Keratinocyte (primary cell): ENCODE measurements around the gene KDM1B. TPM values are rescaled to one million over a fixed set of nuclear protein-coding genes. Genes with fewer than 3 reads are reported as not detected.

Experiments
- DNase-seq: peaks from one replicate; pipeline ENCODE4 v3.0.0-alpha.2; 2011; ENCODE audit warnings: low read depth, missing footprints, low spot score
- FAIRE-seq: peaks from 2 replicates; lab custom pipeline; 2011; peaks lifted over from hg19 to GRCh38; lab: Jason Lieb, UNC
- H2AFZ ChIP-seq: 2 replicates; pipeline ENCODE4 v1.6.0; 2012; ENCODE audit warnings: low read length, control low read depth, inconsistent platforms; ENCODE audit not compliant: control insufficient read depth
- H3K27ac ChIP-seq: 2 replicates; pipeline ENCODE4 v1.5.1; 2011; ENCODE audit warnings: low read length; ENCODE audit not compliant: control insufficient read depth, insufficient read depth
- H3K27me3 ChIP-seq: 3 replicates; pipeline ENCODE4 v1.6.0; 2011; ENCODE audit warnings: low read length; ENCODE audit not compliant: control insufficient read depth, insufficient read depth; ENCODE audit errors: extremely low read depth
- H3K36me3 ChIP-seq, 2 experiments: 2 replicates in 1 of 2; 3 replicates in 1 of 2; pipeline ENCODE4 v1.5.1; 2011; ENCODE audit warnings: low read length in 2 of 2, mild to moderate bottlenecking in 1 of 2; ENCODE audit not compliant: control insufficient read depth in 2 of 2, insufficient read depth in 2 of 2; ENCODE audit errors: extremely low read depth in 1 of 2
- H3K4me1 ChIP-seq: 3 replicates; pipeline ENCODE4 v1.5.1; 2011; ENCODE audit warnings: low read length; ENCODE audit not compliant: control insufficient read depth, insufficient read depth; ENCODE audit errors: extremely low read depth
- H3K4me2 ChIP-seq: 3 replicates; pipeline ENCODE4 v1.6.0; 2011; ENCODE audit warnings: low read depth, low read length; ENCODE audit not compliant: control insufficient read depth, insufficient read depth; ENCODE audit errors: extremely low read depth
- H3K4me3 ChIP-seq, 3 experiments: fragments of 200-600 bp in 1 of 3; sonication (generic) in 1 of 3; 2 replicates in 2 of 3; 3 replicates in 1 of 3; pipeline ENCODE4 v1.5.1; 2011 to 2016; ENCODE audit warnings: low read length in 3 of 3, mild to moderate bottlenecking in 3 of 3, control low read depth in 2 of 3, inconsistent platforms in 1 of 3, low read depth in 1 of 3, mixed read lengths in 1 of 3, mixed run types in 1 of 3, moderate library complexity in 1 of 3; ENCODE audit not compliant: control insufficient read depth in 2 of 3, insufficient read depth in 2 of 3; ENCODE audit errors: extremely low read depth in 1 of 3
- H3K79me2 ChIP-seq: 2 replicates; pipeline ENCODE4 v1.6.0; 2012; ENCODE audit warnings: low read length; ENCODE audit not compliant: control insufficient read depth, insufficient read depth
- H3K9ac ChIP-seq: 3 replicates; pipeline ENCODE4 v1.6.0; 2011; ENCODE audit warnings: low read length; ENCODE audit not compliant: control insufficient read depth, insufficient read depth; ENCODE audit errors: extremely low read depth
- H3K9me1 ChIP-seq: 3 replicates; pipeline ENCODE4 v1.6.0; 2011; ENCODE audit warnings: low read length; ENCODE audit not compliant: control insufficient read depth, insufficient read depth; ENCODE audit errors: extremely low read depth
- H3K9me3 ChIP-seq: 2 replicates; pipeline ENCODE4 v1.5.1; 2012; ENCODE audit warnings: low read depth, low read length; ENCODE audit not compliant: control insufficient read depth
- H4K20me1 ChIP-seq: 3 replicates; pipeline ENCODE4 v1.6.0; 2011; ENCODE audit warnings: low read length; ENCODE audit not compliant: control insufficient read depth, insufficient read depth; ENCODE audit errors: extremely low read depth
- CTCF ChIP-seq, 3 experiments: IDR thresholded peaks in 1 of 3; conservative IDR thresholded peaks in 1 of 3; optimal IDR thresholded peaks in 1 of 3; 2 replicates in 2 of 3; 3 replicates in 1 of 3; pipeline versions ENCODE3 to v1.5.1; 2011; ENCODE audit warnings: low read length in 3 of 3, mild to moderate bottlenecking in 3 of 3, moderate library complexity in 2 of 3, control low read depth in 1 of 3, inconsistent platforms in 1 of 3; ENCODE audit not compliant: insufficient read depth in 2 of 3; ENCODE audit errors: extremely low read depth in 1 of 3
- EZH2 ChIP-seq: IDR thresholded peaks from one replicate; pipeline ENCODE4 v1.6.1; 2012; ENCODE audit warnings: inconsistent platforms, mild to moderate bottlenecking, low read length, moderate library complexity
- dilution Hi-C: fragments of 300-500 bp; cut with MboI; formaldehyde crosslinking; loops from one replicate; pipeline ENCODE4 v1.7.0; 2020; ENCODE audit warnings: low sequenced_read_pairs; ENCODE audit not compliant: extremely low pct_ligation_motif_present
- polyA plus RNA-seq, 5 experiments: library from polyadenylated mRNA; depleted of rRNA in 3 of 5; stranded (reverse) in 3 of 5; stranded (forward) in 1 of 5; unstranded in 1 of 5; fragments of >200 nt; gene quantifications; 1 replicate in 1 of 5; 2 replicates in 3 of 5; 3 replicates in 1 of 5; pipeline versions ENCODE4 v1.2.1 to v1.2.3, GENCODE V29; 2011 to 2012; ENCODE audit warnings: missing spikeins in 2 of 5, low read depth in 1 of 5, low replicate concordance in 1 of 5

Gene KDM1B
- polyA plus RNA-seq, 1 donor (not counting 4 experiments of a cell fraction or from before 2014, with no cell fraction given): 32.7 TPM

GRCh38 chr6:18189196-18189595 lies 34.0 kb downstream of the KDM1B start:
- DNase-seq: no peak
- FAIRE-seq: no peak
- Histone ChIP-seq H3K9me3 (no peaks in the 10 kb centered on the region), H3K9me1 (no peaks in the 10 kb centered on the region), H3K27ac (no peak overlapping the region), H3K27me3 (no peaks in the 10 kb centered on the region), H3K9ac (no peak overlapping the region), H4K20me1 (no peaks in the 10 kb centered on the region), H2AFZ (no peak overlapping the region), H3K4me1 (no peaks in the 10 kb centered on the region), H3K4me3 (no peak overlapping the region), H3K79me2 (no peaks in the 10 kb centered on the region), H3K4me2 (no peak overlapping the region), H3K36me3 (peaks cover 3 to 14% of the 10 kb centered on the region in 2 experiments)
- dilution Hi-C loops: no loop called here
- no peak for TF ChIP-seq EZH2
- no peak for TF ChIP-seq CTCF (optimal IDR thresholded peaks at IDR 0.05 in 1 of 3, IDR thresholded peaks at IDR 0.05 in 1 of 3, conservative IDR thresholded peaks at IDR 0.05 in 1 of 3; ENCODE audit: extremely low read depth in 1 of 3, insufficient read depth in 2 of 3, low read length in 3 of 3)

- no peaks in the 10 kb centered on the region for H3K4me1 ChIP-seq
- H3K79me2 ChIP-seq: no peaks in the 10 kb centered on the region
- no peak overlapping the region for H3K9ac ChIP-seq
- H3K9me3 ChIP-seq: no peaks in the 10 kb centered on the region
- FAIRE-seq: no peak
- TF ChIP-seq EZH2 (no peak), CTCF (optimal IDR thresholded peaks at IDR 0.05 in 1 of 3, IDR thresholded peaks at IDR 0.05 in 1 of 3, conservative IDR thresholded peaks at IDR 0.05 in 1 of 3; ENCODE audit: extremely low read depth in 1 of 3, insufficient read depth in 2 of 3, low read length in 3 of 3) (no peak)
- H3K4me2 ChIP-seq: no peak overlapping the region
- H3K9me1 ChIP-seq: no peaks in the 10 kb centered on the region
- H2AFZ ChIP-seq: no peak overlapping the region
- H3K36me3 ChIP-seq: peaks cover 2 to 12% of the 10 kb centered on the region in 2 experiments
- no peak overlapping the region for H3K27ac ChIP-seq
- H3K4me3 ChIP-seq: no peak overlapping the region
- no peaks in the 10 kb centered on the region for H3K27me3 ChIP-seq
- DNase-seq: no peak
- H4K20me1 ChIP-seq: no peaks in the 10 kb centered on the region
- dilution Hi-C loops: no loop called here
These were observed 36.8 kb downstream of the KDM1B start for GRCh38 chr6:18192026-18192425.
